ENCODE measurements around the gene EEIG1.

- TF ChIP-seq FOXM1 (IDR thresholded peaks at IDR 0.05; ENCODE audit: borderline replicate concordance) (no peak), TARDBP (IDR thresholded peaks at IDR 0.05) (no peak), ELF4 (IDR thresholded peaks at IDR 0.05) (no peak), FOXA1 (IDR thresholded peaks at IDR 0.05) (no peak), NFRKB (IDR thresholded peaks at IDR 0.05) (no peak), SP1 (IDR thresholded peaks at IDR 0.05) (no peak), BHLHE40 (IDR thresholded peaks at IDR 0.05; ENCODE audit: borderline replicate concordance) (no peak), SUZ12 (IDR thresholded peaks at IDR 0.05) (no peak), FOXK2 (IDR thresholded peaks at IDR 0.05) (no peak), HDGF (IDR thresholded peaks at IDR 0.05; ENCODE audit: borderline replicate concordance) (no peak), CTBP1 (IDR thresholded peaks at IDR 0.05; ENCODE audit: borderline replicate concordance) (no peak), ZNF384 (IDR thresholded peaks at IDR 0.05) (no peak), PKNOX1 (IDR thresholded peaks at IDR 0.05) (no peak), ARNT (IDR thresholded peaks at IDR 0.05) (no peak)
These were observed 32.7 kb downstream of the EEIG1 start for GRCh38 chr9:127947841-127948710.
